HG02623 (cell line): Measurements from ENCODE around the gene ZFAND5.

Source experiments
- ATAC-seq: cut with Tn5 transposase; IDR thresholded peaks from one replicate; pipeline ENCODE4 v1.9.1; 2021; ENCODE audit warnings: moderate library complexity; ENCODE audit not compliant: unreplicated experiment

Gene ZFAND5

GRCh38 chr9:72326641-72327040, 38.4 kb downstream of the ZFAND5 start:
- ATAC-seq, result no peak

DNA sequence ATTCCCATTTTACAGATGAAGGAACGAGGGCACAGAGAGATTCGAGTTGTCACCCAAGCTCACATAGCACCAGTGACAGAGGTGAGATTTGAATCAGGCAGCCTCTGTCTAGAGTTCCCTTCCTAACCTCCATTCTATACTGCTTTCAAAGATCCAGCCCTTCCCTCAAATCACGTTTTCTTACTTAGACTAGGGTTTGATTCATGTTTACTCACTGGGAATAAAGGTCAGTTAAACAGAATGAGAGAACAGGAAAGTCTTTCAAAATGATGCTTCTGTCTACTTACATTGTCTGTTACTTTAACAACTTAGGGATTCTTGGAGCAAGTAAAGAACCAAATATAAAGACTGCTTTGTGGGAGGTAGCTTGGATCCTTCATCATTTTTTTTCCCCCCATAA, 40.0 kb downstream of the ZFAND5 start:
- no peak for ATAC-seq

DNA sequence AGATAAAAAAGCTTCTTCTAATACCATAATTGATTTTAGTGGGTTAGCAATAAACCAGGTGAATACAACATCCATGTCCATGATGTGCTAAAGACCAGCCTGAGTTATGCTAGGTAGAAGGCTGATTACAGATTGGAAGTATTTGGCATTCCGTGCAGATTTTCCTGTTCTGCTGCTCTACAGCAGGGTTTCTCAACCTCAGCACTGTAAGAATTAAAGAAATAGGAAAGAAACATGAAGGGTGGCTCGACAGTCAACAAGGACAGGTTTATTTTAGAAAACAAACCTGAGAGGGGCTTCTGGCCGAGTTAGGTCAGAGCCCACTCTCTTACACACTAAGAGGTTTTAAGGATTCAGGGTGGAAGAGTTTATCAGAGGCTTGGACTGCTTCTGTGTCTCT, 42.3 kb downstream of the ZFAND5 start:
- ATAC-seq, result no peak

DNA sequence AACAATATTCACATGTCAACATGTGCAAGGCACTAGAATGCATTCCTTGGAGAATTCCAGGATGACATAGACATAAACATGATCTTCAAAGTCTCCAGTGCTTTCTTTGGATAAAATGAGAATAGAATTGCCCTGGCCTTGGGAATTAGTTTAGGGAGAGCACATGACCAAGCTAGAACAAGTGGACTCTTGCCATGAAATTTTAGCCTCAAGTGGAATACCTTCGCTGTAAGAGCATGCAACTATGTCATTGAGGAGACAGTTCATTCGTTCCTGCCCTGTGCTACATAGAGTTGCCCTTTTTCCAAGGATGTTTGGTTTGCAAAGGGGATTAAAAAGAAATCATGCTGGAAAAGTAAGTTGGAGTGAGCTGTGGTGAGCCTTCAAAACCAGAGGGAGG, 42.7 kb downstream of the ZFAND5 start:
- ATAC-seq, result no peak

- ATAC-seq, result no peak
Observed at GRCh38 chr9:72315510-72316311, 49.3 kb downstream of the ZFAND5 start.

DNA sequence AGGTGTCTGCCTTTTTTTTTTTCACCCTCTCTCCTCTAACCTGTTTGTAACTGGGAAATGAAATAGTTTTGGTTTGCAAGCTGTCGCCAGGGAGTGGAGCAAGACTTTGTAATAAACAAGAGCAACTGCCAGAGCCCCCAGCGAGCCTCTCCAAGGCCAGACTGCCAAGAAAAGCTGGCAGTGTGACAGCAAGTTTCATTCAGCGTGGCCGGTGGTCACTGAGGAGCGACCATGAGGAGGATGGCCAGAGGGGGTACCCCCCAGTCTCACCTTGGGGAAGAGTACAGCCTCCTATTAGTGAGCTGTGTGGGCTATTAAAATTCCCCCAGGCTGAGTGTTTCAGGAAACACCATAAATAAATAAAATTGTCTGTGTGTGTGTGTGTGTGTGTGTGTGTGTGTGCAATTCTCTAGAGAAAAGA, 49.9 kb downstream of the ZFAND5 start:
- ATAC-seq, result no peak

DNA sequence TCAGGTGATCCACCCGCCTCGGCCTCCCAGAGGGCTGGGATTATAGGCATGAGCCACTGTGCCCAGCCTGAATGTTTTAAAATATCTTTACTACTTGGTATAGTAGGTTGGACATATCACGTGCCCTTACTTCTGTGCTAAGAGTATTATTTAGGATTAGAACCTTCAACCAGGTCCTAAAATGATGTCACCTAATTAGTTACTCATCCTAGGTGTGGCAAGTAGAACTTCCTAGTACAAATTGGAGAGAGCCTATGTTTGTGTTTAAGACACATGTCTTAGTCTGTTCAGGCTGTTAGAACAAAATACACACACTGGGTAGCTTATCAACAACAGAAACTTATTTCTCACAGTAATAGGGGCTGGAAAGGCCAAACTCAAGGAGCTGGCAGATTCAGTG, 51.5 kb downstream of the ZFAND5 start:
- no peak for ATAC-seq

- ATAC-seq, result no peak
Observed at GRCh38 chr9:72312386-72312987, 52.5 kb downstream of the ZFAND5 start.

DNA sequence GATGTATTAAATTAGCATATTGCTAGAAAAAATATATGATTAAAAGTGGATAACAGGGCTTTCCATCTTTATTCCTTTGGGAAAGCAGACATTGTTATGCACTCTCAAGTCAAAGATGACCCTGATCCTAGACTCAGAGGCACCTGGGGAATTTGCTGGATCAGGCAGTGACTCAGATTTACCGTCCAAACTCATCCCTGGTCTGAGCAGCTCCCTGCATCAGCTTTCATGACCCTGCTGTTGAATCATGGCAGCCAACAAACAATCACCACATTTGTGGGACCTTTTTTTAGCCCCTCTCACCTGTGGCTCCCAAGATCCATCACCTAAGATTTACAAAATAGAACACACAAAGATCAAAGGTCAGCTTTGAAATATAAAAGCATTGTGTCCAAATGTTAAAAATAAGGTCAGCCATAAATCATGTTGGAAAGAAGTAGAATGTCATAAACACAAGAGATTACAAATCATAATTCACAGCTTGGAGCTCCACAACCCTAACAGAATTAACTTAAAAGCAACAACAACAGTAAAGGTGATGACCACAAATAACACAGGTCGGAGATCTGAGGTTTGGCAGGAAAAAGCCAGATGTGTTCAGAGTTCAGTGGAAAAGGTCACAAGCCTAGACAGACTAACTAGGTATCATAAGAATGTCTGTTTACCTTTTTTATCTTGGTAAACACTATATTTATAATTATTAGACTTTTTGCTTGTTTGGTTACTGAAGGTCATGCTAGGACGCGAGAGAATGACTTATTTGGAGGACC, 55.5 kb downstream of the ZFAND5 start:
- ATAC-seq, result no peak

- ATAC-seq, result no peak
Observed at GRCh38 chr9:72306761-72307160, 58.2 kb downstream of the ZFAND5 start.

- no peak for ATAC-seq
Observed at GRCh38 chr9:72305707-72306106, 59.3 kb downstream of the ZFAND5 start.

DNA sequence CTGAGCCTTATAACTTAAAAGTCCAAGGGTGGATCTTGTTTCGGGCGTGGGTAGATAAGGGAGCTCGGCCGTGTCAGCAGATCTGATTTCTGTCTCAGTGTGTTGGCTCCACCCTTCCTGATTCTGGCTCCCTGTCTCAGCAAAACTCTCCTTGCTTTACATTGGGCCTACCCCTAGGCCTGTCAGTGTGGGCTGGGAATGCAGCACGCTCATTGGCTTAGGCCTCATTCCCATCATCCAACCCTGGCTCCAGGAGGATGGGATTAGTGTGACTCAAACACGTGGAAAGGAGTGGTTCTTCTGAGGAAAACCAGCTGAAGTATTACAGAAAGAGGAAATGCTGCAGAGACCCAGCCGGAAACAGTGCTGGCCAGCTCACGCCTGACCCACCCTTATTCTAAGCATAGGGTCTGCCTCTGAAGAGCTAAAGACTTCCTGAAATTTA, 59.9 kb downstream of the ZFAND5 start:
- ATAC-seq, result no peak

- ATAC-seq, result no peak
Observed at GRCh38 chr9:72304538-72304937, 60.5 kb downstream of the ZFAND5 start.
